Measurements from ENCODE around the gene CATSPERE.
A peak's percentile ranks its signal among the peaks of the same experiment; 100 is the strongest.
"Not testable (repeated sequence)": the region's sequence is repeated elsewhere in the genome, so short reads cannot be mapped to it uniquely, and the experiment has no call there.

Gene CATSPERE

DNA sequence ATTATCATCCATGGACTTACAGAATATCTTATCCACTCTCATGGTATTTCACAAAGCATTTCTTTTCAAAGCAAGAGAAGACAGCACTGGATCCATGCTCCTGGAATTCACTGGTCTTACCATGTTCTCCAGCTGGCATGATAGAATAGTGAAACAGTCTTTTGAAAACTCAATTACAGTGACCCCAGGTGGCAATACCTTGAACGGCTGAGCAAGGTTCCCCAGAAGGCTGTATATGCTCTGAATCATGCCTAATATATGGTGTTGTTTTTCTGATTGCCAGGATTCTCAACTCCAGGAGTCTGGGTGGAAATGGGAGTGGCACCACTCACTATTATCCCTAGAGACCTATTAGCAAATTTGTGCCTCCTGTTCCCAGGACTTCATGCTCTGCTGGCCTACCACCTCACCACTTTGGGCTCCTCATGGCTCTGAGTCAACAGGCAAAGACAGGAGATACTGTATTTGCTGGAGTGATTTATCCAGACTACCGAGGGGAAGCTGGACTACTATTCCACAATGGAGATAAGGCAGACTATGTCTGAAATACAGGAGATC is 87.6 kb downstream of the CATSPERE start:
- DNase-seq: no peak

- DNase-seq: no peak
Observed at GRCh38 chr1:244552336-244552735, 91.3 kb downstream of the CATSPERE start.

DNA sequence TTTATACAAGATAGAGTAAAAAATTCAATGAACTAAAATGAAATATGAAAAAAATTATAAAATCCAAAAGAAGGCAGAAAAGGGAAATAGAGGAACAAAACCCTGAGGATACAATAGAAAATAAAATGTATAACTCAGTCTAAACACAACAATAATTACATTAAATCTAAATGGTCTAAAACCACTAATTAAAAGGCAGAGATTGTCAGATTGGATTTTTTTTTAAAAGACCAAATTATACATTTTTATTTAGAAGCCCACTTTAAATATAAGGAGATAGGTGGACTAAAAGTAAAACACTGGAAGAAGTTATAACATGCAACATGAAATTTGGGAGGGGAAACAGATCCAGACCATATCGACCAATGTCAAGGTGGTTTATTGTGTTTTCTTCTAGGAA is 95.2 kb downstream of the CATSPERE start:
- no peak for DNase-seq

DNA sequence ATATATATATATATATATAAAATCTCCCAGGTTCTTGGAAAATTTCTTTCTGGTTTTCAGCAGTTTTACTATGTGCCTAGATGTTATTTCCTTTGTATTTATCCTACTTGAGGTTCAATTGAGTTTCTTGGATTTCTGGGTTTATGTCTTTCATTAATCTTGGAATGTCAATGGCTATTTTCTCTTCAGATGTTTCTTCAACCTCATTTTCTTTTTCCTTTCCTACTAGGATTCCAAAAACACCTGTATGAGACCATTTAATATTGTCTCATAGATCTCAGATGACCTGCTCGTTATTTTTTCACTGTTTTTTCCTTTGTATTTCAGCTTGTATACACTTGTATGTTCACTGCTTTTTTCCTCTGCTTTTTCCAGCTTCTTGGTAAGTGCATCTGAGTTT is 96.5 kb downstream of the CATSPERE start:
- DNase-seq: no peak

DNA sequence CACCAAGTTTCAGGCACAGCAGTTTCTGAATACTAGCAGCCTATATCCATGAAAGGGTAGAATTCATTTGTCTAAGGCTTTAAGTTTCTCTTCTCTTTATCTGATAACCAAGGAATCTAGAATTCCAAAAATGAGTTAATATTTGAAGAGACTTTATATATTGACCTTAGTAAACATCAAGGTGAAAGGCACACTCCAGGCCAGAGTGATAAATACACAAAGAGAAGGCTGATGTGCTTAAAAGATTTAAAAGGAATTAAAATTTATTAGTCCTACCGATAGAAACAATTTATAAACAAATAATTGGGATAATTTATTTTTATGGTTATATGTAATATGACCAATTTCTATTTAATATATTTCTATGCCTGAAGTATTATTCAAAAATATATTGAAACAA is 98.5 kb downstream of the CATSPERE start:
- DNase-seq: no peak

- DNase-seq: not testable (repeated sequence)
Observed at GRCh38 chr1:244562877-244563276, 101.8 kb downstream of the CATSPERE start.

- no peak for DNase-seq
Observed at GRCh38 chr1:244573768-244574167, 112.7 kb downstream of the CATSPERE start.

DNA sequence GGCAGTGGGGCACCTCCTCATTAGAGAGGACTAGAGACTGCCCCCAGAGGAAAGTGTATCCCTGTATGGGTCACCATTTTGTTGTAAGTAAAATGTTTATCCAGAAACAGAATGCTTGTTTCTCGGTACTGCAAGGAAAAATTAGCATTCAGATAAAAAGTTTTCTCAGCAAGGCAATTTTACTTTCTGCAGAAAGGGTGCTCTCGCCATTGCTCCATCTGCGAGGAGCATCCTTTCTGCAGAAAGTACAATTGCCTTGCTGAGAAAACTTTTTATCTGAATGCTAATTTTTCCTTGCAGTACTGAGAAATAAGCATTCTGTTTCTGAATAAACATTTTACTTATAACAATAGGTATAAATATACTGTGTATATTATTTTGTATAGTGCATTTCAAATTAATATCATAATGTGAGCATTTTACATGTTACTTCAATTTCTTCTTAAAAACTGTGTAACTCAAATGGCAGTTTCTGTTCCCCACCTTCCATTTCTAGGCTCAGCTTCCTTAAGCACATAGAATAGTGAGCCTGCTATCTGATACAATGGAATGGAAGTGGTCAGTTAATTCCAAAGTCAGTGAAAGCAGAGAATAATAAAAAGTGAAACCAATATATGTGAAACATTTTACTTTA is 115.3 kb downstream of the CATSPERE start:
- no peak for DNase-seq

DNA sequence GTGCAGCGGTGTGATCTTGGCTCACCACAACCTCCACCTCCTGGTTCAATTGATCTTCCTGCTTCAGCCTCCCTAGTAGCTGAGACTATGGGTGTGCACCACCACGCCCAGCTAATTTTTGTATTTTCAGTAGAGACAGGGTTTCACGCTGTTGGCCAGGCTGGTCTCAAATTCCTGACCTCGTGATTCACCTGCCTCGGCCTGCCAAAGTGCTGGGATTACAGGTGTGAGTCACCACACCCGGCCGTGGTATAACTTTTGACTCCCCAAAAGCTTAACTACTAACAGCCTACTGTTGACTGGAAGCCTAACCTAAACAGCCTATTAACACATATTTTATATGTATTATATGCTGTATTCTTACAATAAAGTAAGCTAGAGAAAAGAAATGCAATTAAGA is 117.1 kb downstream of the CATSPERE start:
- not testable (repeated sequence) for DNase-seq

- no peak for DNase-seq
Observed at GRCh38 chr1:244583358-244583982, 122.4 kb downstream of the CATSPERE start.

DNA sequence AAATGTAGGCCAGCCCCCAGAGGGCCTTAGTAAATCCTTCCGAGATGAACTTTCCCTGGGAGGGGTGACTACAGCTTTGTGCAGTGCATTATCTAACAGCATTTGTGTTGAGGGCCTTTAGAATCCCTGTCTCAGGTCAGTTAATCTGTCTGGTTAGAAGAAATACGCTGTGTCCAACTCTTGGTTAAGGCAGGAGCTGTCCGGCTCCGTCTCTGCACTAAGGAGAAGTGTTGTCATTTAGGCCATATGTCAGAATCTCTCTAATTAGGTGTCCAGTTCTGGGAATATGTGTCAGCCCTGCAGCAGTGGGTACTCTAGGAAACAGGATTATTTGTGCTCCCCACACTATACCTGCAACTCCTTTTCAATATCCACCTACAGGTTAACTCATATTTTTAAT is 124.8 kb downstream of the CATSPERE start:
- no peak for DNase-seq

- DNase-seq: no peak
Observed at GRCh38 chr1:244590670-244591069, 129.6 kb downstream of the CATSPERE start.

DNA sequence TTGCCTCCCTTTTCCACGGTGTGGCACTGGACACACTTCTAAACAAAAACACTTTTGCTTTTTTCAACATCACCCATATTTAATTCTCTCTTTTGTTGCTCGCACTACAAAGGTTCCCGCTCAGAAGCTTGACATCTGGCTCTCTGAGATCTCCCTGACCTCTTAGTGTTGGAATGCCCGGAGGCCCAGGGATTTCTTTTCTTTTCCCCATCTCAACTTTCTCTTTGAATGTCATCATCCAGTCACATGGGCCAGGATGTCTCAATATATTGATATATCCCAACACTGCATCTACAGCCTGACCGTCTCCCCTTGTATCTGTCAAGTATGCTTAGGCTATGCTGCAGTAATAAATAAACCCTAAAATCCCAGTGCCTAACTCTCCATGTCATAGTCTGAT is 137.5 kb downstream of the CATSPERE start:
- DNase-seq: no peak

GRCh38 chr1:244599937-244600350 is 138.9 kb downstream of the CATSPERE start:
- peak; percentile 78 for DNase-seq

DNA sequence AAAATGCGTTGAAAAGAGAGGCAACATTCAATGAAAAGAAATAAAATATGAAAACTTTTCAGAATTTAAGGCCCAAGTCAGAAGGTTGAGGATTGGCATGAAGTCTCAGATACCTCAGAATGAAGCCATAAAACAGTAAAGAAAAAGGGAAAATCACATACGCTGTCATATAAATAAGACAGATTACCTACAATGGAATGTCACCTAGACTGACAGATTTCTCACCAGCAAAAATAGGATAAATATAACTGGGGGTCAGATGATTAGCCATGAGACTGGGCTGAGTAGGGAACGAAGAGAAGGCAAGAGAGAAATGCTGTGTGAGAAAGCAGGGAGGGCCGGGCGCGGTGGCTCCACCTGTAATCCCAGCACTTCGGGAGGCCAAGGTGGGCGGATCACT is 140.3 kb downstream of the CATSPERE start:
- no peak for DNase-seq

DNA sequence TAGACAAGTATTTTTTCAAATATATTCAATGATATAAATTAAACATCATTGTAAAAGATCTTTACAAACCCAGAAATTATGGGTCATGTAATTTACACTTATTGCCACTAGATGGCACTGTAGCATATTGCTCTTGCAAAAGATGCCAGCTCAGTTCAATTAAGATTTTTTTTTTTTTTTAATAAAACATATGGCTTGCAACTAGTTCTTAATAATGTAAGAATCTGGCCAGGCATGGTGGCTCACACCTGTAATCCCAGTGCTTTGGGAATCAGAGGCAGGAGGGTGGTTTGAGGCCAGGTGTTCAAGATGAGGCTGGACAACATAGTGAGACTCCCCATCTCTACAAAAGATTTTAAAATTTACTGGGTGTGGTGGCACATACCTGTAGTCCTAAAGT is 142.4 kb downstream of the CATSPERE start:
- no peak for DNase-seq

GRCh38 chr1:244605835-244606370 is 144.8 kb downstream of the CATSPERE start:
- DNase-seq: no peak

DNA sequence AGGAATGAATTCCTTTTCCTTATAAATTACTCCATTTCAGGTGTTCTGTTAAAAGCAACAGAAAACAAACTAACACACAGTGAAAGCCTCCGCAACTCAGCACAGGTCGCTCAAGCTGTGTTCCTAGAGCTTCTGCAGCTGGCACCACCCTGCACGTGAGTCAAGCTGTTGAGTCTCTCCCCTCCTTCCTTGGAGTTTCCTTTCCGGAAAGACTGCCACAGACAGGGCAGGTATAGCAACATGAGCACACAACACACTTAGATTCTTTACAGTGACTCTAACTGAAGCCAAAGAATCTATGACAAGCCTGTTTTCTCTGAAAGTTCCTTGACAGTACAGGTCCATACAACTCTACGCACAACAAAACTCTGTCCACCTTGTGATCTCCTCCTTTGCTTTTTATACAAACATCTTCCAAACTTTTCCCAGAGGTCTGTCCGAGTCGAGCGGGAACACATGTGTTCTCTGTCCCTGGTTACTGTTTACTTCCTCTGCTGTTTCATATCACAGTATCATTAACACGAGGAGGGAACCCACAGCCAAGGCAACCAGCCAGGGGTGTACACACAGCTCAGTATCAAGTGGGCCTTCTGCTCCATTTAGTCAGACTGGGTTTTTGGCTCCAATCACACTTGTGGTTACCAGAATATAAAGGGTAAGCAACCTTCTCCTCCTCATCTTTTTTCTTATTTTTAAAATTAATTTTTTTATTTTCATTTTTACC is 153.2 kb downstream of the CATSPERE start:
- no peak for DNase-seq

DNA sequence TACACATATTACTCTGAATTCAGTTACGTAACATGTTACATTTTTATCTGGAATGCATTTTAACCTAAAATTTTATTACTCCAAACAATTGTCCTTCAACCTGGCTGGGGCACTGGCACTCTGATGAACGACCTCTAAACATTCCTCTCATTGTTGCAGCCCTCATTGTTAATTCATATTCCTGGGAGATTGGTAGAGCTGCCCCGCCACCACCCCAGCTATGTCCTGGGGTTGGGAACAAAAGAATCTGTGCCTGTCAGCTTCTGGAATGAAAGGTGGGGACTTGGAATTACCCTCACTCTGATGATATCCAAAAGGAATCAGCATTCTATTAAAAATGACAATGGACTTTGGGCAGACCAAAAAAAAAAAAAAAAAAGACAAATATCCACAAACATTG is 153.8 kb downstream of the CATSPERE start:
- DNase-seq: no peak

- DNase-seq: no peak
Observed at GRCh38 chr1:244615301-244615700, 154.2 kb downstream of the CATSPERE start.

DNA sequence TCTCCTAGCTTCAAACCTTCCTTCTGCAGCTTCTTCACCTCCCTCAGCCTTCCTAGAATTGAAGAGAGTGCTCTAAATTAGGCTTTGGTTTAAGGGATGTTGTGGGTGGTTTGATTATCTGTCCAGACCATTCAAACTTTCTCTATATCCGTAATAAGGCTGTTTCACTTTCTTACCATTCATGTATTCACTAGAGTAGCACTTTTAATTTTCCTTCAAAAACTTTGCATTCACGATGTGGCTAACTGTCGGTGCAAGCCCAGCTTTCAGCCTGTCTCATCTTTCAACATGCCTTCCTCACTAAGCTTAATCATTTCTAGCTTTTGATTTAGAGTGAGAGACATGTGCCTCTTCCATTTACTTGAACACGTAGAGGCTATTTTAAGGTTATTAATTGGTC is 165.6 kb downstream of the CATSPERE start:
- DNase-seq: no peak

DNA sequence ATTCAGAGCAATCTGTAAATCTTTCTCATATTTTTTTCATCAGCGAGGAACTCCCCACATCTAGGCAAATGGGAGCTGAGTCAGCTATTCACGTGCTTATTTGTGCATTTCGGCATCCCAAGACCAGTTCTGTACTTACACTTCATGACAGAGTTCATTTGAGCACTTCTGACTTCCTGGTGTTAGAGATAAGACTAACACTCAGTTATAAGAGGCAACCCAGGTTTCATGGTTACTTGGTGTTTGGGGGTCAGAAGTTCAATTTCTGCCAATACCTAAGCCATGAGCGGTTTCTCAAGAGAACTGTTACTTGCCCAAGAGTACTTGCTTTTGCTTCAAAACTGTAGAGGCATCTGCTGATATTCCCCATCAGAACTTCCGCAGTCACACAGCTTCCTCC is 167.7 kb downstream of the CATSPERE start:
- no peak for DNase-seq

DNA sequence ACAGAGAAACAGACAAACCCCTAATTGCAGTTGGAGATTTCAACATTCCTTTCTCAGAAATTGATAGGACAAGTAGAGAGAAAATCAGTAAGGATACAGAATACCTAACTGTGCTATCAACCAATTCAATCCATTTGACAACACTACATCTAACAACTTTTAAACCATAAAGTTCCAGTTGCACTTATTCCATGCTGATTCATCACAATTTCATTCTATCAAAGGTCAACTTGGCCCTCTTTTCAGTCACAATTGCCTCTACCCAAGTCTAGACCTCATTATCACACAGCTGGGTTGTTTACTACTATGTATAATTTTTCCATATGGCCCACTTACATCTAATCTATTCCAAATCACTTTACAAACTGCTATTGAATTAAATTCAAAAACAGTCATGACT is 172.1 kb downstream of the CATSPERE start:
- DNase-seq: no peak

- no peak for DNase-seq
Observed at GRCh38 chr1:244634546-244634945, 173.5 kb downstream of the CATSPERE start.

Data from activated effector memory CD4-positive, alpha-beta T cell treated with anti-CD3 and anti-CD28 coated beads, Interleukin-2, amount 50 U/mL, for 16 hours (primary cell).